Body of pancreas (tissue), 4 donors: Measurements from ENCODE around the gene HS6ST2.

Experiments used
- CTCF ChIP-seq, 7 experiments: fragments of 450-650 bp in 4 of 7; fragments of 200-600 bp in 3 of 7; sonication (generic) in 3 of 7; IDR thresholded peaks; one replicate each; pipeline ENCODE4 v1.5.1; 2016 to 2019; ENCODE audit warnings: antibody characterized with exemption in 7 of 7
- POLR2A ChIP-seq, 3 donors: fragments of 450-650 bp; IDR thresholded peaks; one replicate each; pipeline ENCODE4 v1.6.1; 2016; ENCODE audit warnings: antibody characterized with exemption in 3 of 3, mild to moderate bottlenecking in 2 of 3

GRCh38 chrX:132639446-132639845 is 319.0 kb downstream of the HS6ST2 start:
- TF ChIP-seq CTCF (IDR thresholded peaks at IDR 0.05), result no peak
- TF ChIP-seq POLR2A (IDR thresholded peaks at IDR 0.05), result no peak
